ENCODE data around the gene RERE.
"Not testable (repeated sequence)": the region's sequence is repeated elsewhere in the genome, so short reads cannot be mapped to it uniquely, and the experiment has no call there.

The RERE gene

GRCh38 chr1:8457760-8458381 is 359.6 kb downstream of the RERE start:
- no peak for DNase-seq (ENCODE audit: low read depth)
- TF ChIP-seq, protein P1, sequence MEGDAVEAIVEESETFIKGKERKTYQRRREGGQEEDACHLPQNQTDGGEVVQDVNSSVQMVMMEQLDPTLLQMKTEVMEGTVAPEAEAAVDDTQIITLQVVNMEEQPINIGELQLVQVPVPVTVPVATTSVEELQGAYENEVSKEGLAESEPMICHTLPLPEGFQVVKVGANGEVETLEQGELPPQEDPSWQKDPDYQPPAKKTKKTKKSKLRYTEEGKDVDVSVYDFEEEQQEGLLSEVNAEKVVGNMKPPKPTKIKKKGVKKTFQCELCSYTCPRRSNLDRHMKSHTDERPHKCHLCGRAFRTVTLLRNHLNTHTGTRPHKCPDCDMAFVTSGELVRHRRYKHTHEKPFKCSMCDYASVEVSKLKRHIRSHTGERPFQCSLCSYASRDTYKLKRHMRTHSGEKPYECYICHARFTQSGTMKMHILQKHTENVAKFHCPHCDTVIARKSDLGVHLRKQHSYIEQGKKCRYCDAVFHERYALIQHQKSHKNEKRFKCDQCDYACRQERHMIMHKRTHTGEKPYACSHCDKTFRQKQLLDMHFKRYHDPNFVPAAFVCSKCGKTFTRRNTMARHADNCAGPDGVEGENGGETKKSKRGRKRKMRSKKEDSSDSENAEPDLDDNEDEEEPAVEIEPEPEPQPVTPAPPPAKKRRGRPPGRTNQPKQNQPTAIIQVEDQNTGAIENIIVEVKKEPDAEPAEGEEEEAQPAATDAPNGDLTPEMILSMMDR (conservative IDR thresholded peaks at IDR 0.05; ENCODE audit: control insufficient read depth, insufficient read depth, low read depth, low read length) = no peak
- H3K4me3 ChIP-seq (ENCODE audit: control insufficient read depth, low read depth, low read length) = no peak overlapping the region

GRCh38 chr1:8456991-8457390 is 360.4 kb downstream of the RERE start:
- H3K4me3 ChIP-seq (ENCODE audit: control insufficient read depth, low read depth, low read length) = no peak overlapping the region
- DNase-seq (ENCODE audit: low read depth) = no peak
- TF ChIP-seq, protein P1 (conservative IDR thresholded peaks at IDR 0.05; ENCODE audit: control insufficient read depth, insufficient read depth, low read depth, low read length) = no peak

GRCh38 chr1:8456308-8456912 is 361.0 kb downstream of the RERE start:
- peak; percentile 75 for DNase-seq (ENCODE audit: low read depth)

GRCh38 chr1:8455700-8456307 is 361.6 kb downstream of the RERE start:
- peak; percentile 23 for DNase-seq (ENCODE audit: low read depth)
- H3K4me3 ChIP-seq (ENCODE audit: control insufficient read depth, low read depth, low read length) = no peak overlapping the region
- TF ChIP-seq, protein P1 (conservative IDR thresholded peaks at IDR 0.05; ENCODE audit: control insufficient read depth, insufficient read depth, low read depth, low read length) = no peak

More at GRCh38 chr1:8456308-8456912, 361.0 kb downstream of the RERE start:
- TF ChIP-seq, protein P1 (conservative IDR thresholded peaks at IDR 0.05; ENCODE audit: control insufficient read depth, insufficient read depth, low read depth, low read length) = no peak
- no peak overlapping the region for H3K4me3 ChIP-seq (ENCODE audit: control insufficient read depth, low read depth, low read length)

DNA sequence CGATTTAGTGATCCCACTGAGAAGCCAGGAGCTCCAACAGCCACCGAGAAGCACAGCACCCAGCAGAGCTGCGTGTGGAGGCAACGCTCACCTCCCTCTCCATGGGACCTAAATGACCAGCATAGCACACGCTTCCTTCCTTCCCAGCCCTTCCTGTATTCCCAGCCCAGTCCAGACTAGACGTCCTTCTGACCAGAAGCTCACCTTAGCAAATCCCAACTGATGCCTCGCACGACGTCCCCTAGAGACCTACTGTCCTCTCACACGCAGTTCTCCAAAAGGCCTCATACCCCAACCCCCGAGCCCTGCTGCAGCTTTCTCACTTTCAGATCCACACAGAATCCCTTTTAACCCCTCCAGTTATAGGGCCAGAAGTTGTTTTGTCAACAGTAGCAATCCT is 367.1 kb downstream of the RERE start:
- TF ChIP-seq, protein P1 (conservative IDR thresholded peaks at IDR 0.05; ENCODE audit: control insufficient read depth, insufficient read depth, low read depth, low read length) = no peak
- no peak overlapping the region for H3K4me3 ChIP-seq (ENCODE audit: control insufficient read depth, low read depth, low read length)
- no peak for DNase-seq (ENCODE audit: low read depth)

- peak; percentile 50 for DNase-seq (ENCODE audit: low read depth)
- TF ChIP-seq, protein P1 (conservative IDR thresholded peaks at IDR 0.05; ENCODE audit: control insufficient read depth, insufficient read depth, low read depth, low read length) = no peak
Observed at GRCh38 chr1:8448911-8449661, 368.4 kb downstream of the RERE start.

DNA sequence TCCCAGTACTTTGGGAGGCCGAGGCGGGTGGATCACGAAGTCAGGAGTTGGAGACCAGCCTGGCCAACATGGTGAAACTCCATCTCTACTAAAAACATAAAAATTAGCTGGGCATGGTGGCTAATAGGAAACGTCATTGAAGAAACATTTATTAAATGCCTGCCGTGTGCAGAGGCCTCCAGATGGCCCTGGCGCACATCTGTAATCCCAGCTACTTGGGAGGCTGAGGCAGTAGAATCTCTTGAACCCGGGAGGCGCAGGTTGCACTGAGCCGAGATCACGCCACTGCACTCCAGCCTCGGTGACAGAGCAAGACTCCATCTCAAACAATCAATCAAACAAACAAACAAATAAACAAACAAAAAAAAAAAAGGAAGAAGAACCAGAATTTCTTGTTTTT is 368.9 kb downstream of the RERE start:
- DNase-seq (ENCODE audit: low read depth) = peak; percentile 17
- H3K4me3 ChIP-seq (ENCODE audit: control insufficient read depth, low read depth, low read length) = not testable (repeated sequence)

More at GRCh38 chr1:8448911-8449661, 368.4 kb downstream of the RERE start:
- peak overlapping the region; percentile 3 for H3K4me3 ChIP-seq (ENCODE audit: control insufficient read depth, low read depth, low read length)
